ENCODE results near the gene PLEKHM1.
"Not testable (repeated sequence)": the region's sequence is repeated elsewhere in the genome, so short reads cannot be mapped to it uniquely, and the experiment has no call there.

Gene PLEKHM1

GRCh38 chr17:45460422-45460821 is 30.1 kb downstream of the PLEKHM1 start:
- not testable (repeated sequence) for DNase-seq

DNA sequence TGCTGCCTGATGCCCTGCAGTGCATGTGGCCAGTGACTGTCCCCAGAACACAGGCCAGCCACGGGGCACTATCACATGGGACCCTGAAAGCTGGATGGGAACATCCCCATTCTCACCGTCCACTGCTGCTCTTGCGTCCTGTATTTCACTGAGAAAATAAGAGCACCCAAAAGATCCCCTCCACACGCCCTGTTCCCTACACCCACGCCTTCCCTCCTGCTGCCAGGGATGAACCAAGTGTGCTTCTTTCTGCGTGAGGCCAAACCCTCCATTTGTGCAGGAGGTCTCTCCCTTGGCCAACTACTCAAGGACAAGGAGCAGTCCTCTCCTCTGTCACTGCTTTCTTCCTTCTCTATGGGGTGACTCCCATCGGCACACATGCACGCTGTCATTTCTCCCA is 36.2 kb downstream of the PLEKHM1 start:
- not testable (repeated sequence) for DNase-seq

- not testable (repeated sequence) for DNase-seq
Measured at GRCh38 chr17:45453731-45454130, 36.8 kb downstream of the PLEKHM1 start.

GRCh38 chr17:45453225-45453534 is 37.3 kb downstream of the PLEKHM1 start:
- peak in 1 of 2 experiments; percentile 54 for DNase-seq

- DNase-seq, result peak; percentile 44 to 61
Measured at GRCh38 chr17:45452329-45453224, 37.9 kb downstream of the PLEKHM1 start.

- DNase-seq, result not testable (repeated sequence)
Measured at GRCh38 chr17:45451660-45452059, 38.9 kb downstream of the PLEKHM1 start.

GRCh38 chr17:45451131-45451530 is 39.4 kb downstream of the PLEKHM1 start:
- peak in 1 of 2 experiments; percentile 29 for DNase-seq

- not testable (repeated sequence) for DNase-seq
Measured at GRCh38 chr17:45449708-45450329, 40.7 kb downstream of the PLEKHM1 start.

DNA sequence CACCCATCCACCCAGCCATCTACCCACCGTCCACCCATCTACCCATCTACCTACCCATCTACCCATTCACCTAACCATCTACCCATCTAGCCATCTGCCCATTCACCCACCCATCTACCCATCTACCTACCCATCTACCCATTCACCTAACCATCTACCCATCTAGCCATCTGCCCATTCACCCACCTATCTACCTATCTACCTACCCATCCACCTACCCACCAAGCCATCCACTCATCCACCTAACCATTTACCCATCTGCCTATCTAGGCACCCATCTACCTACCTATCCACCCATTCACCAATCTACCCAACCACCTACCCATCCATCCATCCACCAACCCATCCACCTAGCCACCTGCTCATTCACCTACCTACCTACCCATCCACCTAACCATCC is 41.3 kb downstream of the PLEKHM1 start:
- DNase-seq, result not testable (repeated sequence)

DNA sequence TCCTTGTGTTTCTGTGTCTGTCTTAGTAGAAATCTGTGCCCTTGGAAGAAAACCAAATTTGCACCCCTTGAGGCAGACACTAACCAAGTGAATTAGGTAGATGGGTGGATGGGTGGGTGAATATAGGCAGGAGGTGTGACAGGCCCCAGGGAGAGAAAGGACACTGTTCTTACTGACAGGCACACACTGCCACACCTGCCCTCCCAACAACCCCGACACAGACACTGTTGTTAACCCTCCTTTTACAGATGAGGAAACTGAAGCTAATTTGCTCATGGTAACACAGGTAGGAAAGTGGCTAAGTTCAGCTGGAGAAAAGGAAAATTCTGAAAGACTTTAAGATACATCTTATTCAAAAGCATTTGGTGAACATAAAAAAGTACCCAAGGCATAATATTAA is 42.0 kb downstream of the PLEKHM1 start:
- DNase-seq, result not testable (repeated sequence)

- DNase-seq, result not testable (repeated sequence)
Measured at GRCh38 chr17:45448066-45448465, 42.5 kb downstream of the PLEKHM1 start.

GRCh38 chr17:45447650-45448049 is 42.9 kb downstream of the PLEKHM1 start:
- not testable (repeated sequence) for DNase-seq

DNA sequence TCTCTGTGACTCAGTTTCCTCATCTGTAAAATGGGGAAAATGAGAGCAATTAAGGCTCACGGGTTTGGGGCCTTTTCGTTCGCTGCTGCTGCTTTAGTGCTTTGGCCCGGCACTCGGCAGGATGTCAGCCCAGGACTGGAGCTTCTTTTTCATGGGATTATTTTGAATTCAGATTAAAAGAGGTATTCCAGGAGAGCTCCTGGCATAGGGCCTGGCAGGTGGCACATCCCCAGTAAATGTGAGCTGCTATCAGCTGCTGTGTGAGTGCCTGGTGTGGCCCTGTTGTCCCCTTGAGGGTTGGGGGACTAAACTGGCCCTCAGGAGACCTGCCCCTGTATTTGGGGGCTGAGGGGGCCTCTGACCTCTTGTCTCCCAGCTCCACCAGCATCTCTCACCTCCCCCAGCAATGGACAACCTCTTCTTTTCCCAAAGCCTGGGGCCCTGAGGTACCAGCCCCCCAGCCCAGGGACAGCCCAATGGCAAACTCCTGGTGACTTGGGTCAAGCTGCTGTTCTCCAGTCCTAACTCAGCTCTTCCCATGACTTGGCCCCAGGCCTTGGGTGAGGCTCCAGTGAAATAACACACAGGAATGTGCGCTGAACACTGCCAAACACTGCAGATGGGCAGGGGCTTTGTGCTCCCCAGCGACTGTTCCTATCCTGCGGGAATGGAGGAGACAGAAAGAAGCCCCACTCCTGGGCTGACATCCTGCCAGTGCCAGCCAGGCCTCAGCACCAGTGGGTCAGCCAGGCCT is 43.5 kb downstream of the PLEKHM1 start:
- not testable (repeated sequence) for DNase-seq

- not testable (repeated sequence) for DNase-seq
Measured at GRCh38 chr17:45445901-45446743, 44.4 kb downstream of the PLEKHM1 start.

DNA sequence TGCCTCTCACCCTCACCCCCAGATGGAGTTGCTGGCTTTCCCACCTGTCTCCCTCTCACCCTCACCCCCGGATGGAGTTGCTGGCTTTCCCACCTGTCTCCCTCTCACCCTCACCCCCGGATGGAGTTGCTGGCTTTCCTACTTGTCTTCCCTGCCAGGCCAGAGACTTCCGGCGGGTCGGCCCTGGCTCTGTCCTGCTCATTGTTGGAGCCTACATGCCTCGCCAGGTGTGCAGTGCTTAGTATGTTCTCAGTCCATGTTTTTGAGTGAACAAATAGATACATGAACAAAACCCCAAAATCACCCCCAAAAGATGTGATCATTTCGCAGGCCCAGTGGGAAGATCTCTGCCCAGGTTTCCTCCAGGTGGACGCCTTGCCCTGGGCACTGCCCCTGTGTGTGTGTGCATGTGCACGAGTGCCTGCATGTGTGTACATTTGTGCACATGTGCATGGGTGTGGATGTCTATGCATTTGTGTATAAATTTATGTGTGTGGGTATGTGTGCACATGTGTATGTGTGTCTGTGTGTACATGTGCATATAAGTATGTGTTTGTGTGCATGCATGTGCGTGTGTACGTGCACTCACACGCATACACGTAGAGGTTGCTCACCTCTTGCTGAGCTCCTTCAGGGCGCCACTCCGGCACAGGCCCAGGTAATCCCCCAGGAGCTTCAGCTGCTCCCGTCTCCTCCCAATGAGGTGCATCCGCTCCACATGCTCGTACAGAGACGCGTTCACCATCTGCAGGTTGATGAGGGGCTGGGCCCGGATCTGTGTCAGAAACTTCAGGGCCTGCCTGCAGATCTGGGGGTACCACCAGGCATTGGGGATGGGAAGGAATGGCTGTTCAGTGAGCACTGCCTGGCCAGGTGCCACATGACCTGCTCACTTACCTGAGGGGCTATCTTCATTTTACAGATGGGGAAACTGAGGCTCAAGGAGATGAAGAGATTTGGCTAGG is 45.4 kb downstream of the PLEKHM1 start:
- DNase-seq, result not testable (repeated sequence)

GRCh38 chr17:45444301-45444700 is 46.2 kb downstream of the PLEKHM1 start:
- not testable (repeated sequence) for DNase-seq

- not testable (repeated sequence) for DNase-seq
Measured at GRCh38 chr17:45443371-45444260, 46.9 kb downstream of the PLEKHM1 start.

- DNase-seq, result no peak
Measured at GRCh38 chr17:45441526-45442310, 48.8 kb downstream of the PLEKHM1 start.

GRCh38 chr17:45440839-45441515 is 49.5 kb downstream of the PLEKHM1 start:
- DNase-seq, result not testable (repeated sequence)
